OCI-LY7 (cell line): ENCODE measurements around the gene SNRNP48. TPM values are rescaled to one million over a fixed set of nuclear protein-coding genes. Genes with fewer than 3 reads are reported as not detected.

Experiments used
- BruUV-seq: library from RNA; stranded (reverse); fragments of 400-500 nt; replicated peaks from 2 replicates; lab custom pipeline; 2021; lab: Mats Ljungman, UMichigan
- CTCF ChIA-PET: fragments of 300-600 bp; sonication (Branson Sonifier 250); formaldehyde crosslinking; loops from one replicate; lab custom pipeline; 2022; ENCODE audit warnings: antibody characterized with exemption; ENCODE audit not compliant: unreplicated experiment; lab: Charles Lee
- POLR2A ChIA-PET: fragments of 300-600 bp; sonication (Branson Sonifier 250); formaldehyde crosslinking; loops from one replicate; lab custom pipeline; 2022; ENCODE audit warnings: antibody characterized with exemption; lab: Charles Lee
- DNase-seq: peaks from one replicate; pipeline ENCODE4 v3.0.0-alpha.2; 2015; ENCODE audit warnings: low spot score
- H2AFZ ChIP-seq: fragments of 200-600 bp; sonication (generic), shearing (Covaris generic); 2 replicates; pipeline ENCODE4 v1.6.1; 2014; ENCODE audit warnings: mild to moderate bottlenecking, antibody characterized with exemption, low read length, moderate library complexity
- H3K27ac ChIP-seq: fragments of 200-600 bp; sonication (generic); 2 replicates; pipeline ENCODE4 v1.5.1; 2014; ENCODE audit warnings: mixed run types, low read depth, mild to moderate bottlenecking, moderate library complexity, low read length, inconsistent platforms; ENCODE audit not compliant: poor library complexity, severe bottlenecking
- H3K36me3 ChIP-seq: fragments of 200-600 bp; sonication (generic); 2 replicates; pipeline ENCODE4 v1.6.1; 2014; ENCODE audit warnings: mild to moderate bottlenecking, antibody characterized with exemption, low read length, moderate library complexity, mixed read lengths; ENCODE audit not compliant: insufficient read depth
- H3K4me1 ChIP-seq: fragments of 200-600 bp; sonication (generic); 2 replicates; pipeline ENCODE4 v1.5.1; 2014; ENCODE audit warnings: mild to moderate bottlenecking, low read length; ENCODE audit not compliant: insufficient read depth, poor library complexity, severe bottlenecking
- H3K4me2 ChIP-seq: fragments of 200-600 bp; sonication (generic); 2 replicates; pipeline ENCODE4 v1.6.1; 2014; ENCODE audit warnings: mild to moderate bottlenecking, low read length
- H3K4me3 ChIP-seq: fragments of 200-600 bp; sonication (generic); 2 replicates; pipeline ENCODE4 v1.5.1; 2014; ENCODE audit warnings: mild to moderate bottlenecking, low read depth, low read length; ENCODE audit not compliant: poor library complexity, severe bottlenecking
- H3K79me2 ChIP-seq: fragments of 200-600 bp; sonication (generic); 2 replicates; pipeline ENCODE4 v1.6.1; 2016; ENCODE audit warnings: low read depth, mild to moderate bottlenecking, low read length, moderate library complexity, mixed read lengths; ENCODE audit not compliant: insufficient read depth
- H3K9me2 ChIP-seq: fragments of 200-600 bp; sonication (generic); 2 replicates; pipeline ENCODE4 v1.6.1; 2016; ENCODE audit warnings: mild to moderate bottlenecking, low read length, mixed read lengths; ENCODE audit not compliant: insufficient read depth
- H3K9me3 ChIP-seq: fragments of 200-600 bp; sonication (generic); 2 replicates; pipeline ENCODE4 v1.6.1; 2014; ENCODE audit warnings: mild to moderate bottlenecking, mixed run types, low read length, mixed read lengths
- H4K20me1 ChIP-seq: fragments of 200-600 bp; sonication (generic); 2 replicates; pipeline ENCODE4 v1.6.1; 2014; ENCODE audit warnings: mild to moderate bottlenecking, antibody characterized with exemption, low read length, moderate library complexity, mixed read lengths; ENCODE audit not compliant: insufficient read depth
- CTCF ChIP-seq: fragments of 200-600 bp; sonication (generic); conservative IDR thresholded peaks from 2 replicates; pipeline ENCODE4 v1.5.1; 2014; ENCODE audit warnings: mild to moderate bottlenecking, antibody characterized with exemption, low read length, moderate library complexity, mixed read lengths
- EZH2phosphoT487 ChIP-seq: fragments of 200-600 bp; sonication (generic); IDR thresholded peaks from 2 replicates; pipeline ENCODE4 v1.6.1; 2018; ENCODE audit warnings: low read depth, borderline replicate concordance, mild to moderate bottlenecking, mixed run types, antibody characterized with exemption, low read length, moderate library complexity, mixed read lengths
- intact Hi-C: fragments of 100-400 bp; cut with micrococcal nuclease; formaldehyde crosslinking; loops from one replicate; pipeline ENCODE4 v1.10.0; 2022; ENCODE audit not compliant: unreplicated experiment
- total RNA-seq, 2 experiments: library from RNA; depleted of rRNA in 1 of 2; stranded (reverse); fragments of >200 nt in 1 of 2; shearing (Covaris generic) in 1 of 2; gene quantifications; 2 replicates each; pipeline ENCODE4 v1.2.3, GENCODE V29; 2014 to 2022

Gene SNRNP48
- total RNA-seq, 2 experiments from 2014 or later, result 24.1 to 30.2 TPM

DNA sequence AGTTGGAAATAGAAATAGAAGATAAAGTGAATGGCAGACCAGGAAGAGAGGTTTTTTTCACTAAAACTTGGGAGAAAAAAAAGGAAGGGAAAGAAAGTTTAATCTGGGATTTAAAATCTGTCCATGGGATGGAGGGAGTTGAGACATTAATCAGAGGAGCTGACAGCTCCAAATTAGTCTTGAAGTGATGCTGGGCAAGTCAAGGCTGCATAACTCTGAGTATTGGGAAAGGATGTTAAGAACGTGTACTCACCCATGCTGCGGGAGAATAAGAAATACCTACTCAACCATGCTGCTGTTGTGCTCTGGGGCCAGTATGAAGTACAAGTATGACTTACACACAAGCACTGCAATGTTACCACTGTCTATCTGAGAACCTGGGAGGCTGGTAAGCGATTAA lies 47.5 kb downstream of the SNRNP48 start:
- H3K4me3 ChIP-seq, result no peak overlapping the region
- no peaks in the 10 kb centered on the region for H3K79me2 ChIP-seq
- H2AFZ ChIP-seq, result no peak overlapping the region
- ChIA-PET POLR2A (interaction anchor here (0.6 to 1.5 kb wide), 2 partner anchors 13 to 814 kb away, joined by 3 to 4 read pairs; no protein-coding TSS in a partner anchor), CTCF (no interaction called here)
- no peak for DNase-seq
- no peaks in the 10 kb centered on the region for H3K9me2 ChIP-seq
- no peaks in the 10 kb centered on the region for H4K20me1 ChIP-seq
- no peaks in the 10 kb centered on the region for H3K36me3 ChIP-seq
- no peak for TF ChIP-seq CTCF
- no peak for TF ChIP-seq EZH2phosphoT487
- BruUV-seq, result no TSS peak
- H3K9me3 ChIP-seq, result no peaks in the 10 kb centered on the region
- intact Hi-C loops, result no loop called here
- H3K4me2 ChIP-seq, result no peak overlapping the region
- no peak overlapping the region for H3K27ac ChIP-seq
- no peaks in the 10 kb centered on the region for H3K4me1 ChIP-seq

DNA sequence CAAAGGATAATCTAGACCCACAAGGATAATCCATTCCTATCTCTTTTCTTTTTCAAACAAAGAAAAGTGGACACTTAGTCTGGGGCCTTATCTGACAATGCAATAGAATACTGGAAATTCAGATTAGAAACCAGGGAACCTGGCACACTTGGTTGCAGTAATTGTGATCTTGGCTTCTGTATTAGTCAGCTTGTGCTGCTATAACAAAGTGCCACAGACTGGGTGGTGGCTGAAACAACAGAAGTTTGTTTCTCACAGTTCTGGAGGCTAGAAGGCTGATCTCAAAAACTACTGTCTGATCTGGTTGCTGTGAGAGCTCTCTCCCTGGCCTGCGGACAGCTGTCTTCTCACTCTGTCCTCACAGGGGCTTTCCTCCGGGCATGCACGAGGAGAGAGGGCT lies 49.4 kb downstream of the SNRNP48 start:
- no peak for DNase-seq
- TF ChIP-seq CTCF (no peak), EZH2phosphoT487 (no peak)
- no TSS peak for BruUV-seq
- H3K4me2 ChIP-seq, result no peak overlapping the region
- intact Hi-C loops, result no loop called here
- no peaks in the 10 kb centered on the region for H3K9me3 ChIP-seq
- ChIA-PET CTCF (no interaction called here), POLR2A (interaction anchor here (0.7 kb wide), 1 partner anchor 9 kb away, joined by 3 read pairs; no protein-coding TSS in a partner anchor)
- no peaks in the 10 kb centered on the region for H4K20me1 ChIP-seq
- H3K27ac ChIP-seq, result no peak overlapping the region
- no peak overlapping the region for H2AFZ ChIP-seq
- no peaks in the 10 kb centered on the region for H3K79me2 ChIP-seq
- H3K9me2 ChIP-seq, result no peaks in the 10 kb centered on the region
- H3K4me1 ChIP-seq, result no peaks in the 10 kb centered on the region
- no peak overlapping the region for H3K4me3 ChIP-seq
- no peaks in the 10 kb centered on the region for H3K36me3 ChIP-seq

- no peak for DNase-seq
- ChIA-PET POLR2A (interaction anchor here (0.7 kb wide), 1 partner anchor 10 kb away, joined by 3 read pairs; no protein-coding TSS in a partner anchor), CTCF (no interaction called here)
- TF ChIP-seq CTCF, result no peak
- TF ChIP-seq EZH2phosphoT487, result no peak
- Histone ChIP-seq H3K4me3 (no peak overlapping the region), H3K9me3 (no peaks in the 10 kb centered on the region), H3K27ac (no peak overlapping the region), H3K4me1 (no peaks in the 10 kb centered on the region), H3K36me3 (no peaks in the 10 kb centered on the region), H2AFZ (no peak overlapping the region), H4K20me1 (no peaks in the 10 kb centered on the region), H3K79me2 (no peaks in the 10 kb centered on the region), H3K4me2 (no peak overlapping the region), H3K9me2 (no peaks in the 10 kb centered on the region)
- BruUV-seq, result no TSS peak
- intact Hi-C loops, result no loop called here
These were observed 50.0 kb downstream of the SNRNP48 start for GRCh38 chr6:7640016-7640415.
